HEK293T (cell line): Measurements from ENCODE around the gene SETD5.

Source experiments
- ARNT ChIP-seq: fragments of 450-650 bp; IDR thresholded peaks from 2 replicates; pipeline ENCODE4 v1.6.1; 2017; ENCODE audit warnings: mild to moderate bottlenecking
- CTBP1 ChIP-seq: fragments of 450-650 bp; IDR thresholded peaks from 2 replicates; pipeline ENCODE4 v1.6.1; 2016; ENCODE audit warnings: borderline replicate concordance
- ELF4 ChIP-seq: fragments of 450-650 bp; IDR thresholded peaks from 2 replicates; pipeline ENCODE4 v1.6.1; 2017; ENCODE audit warnings: antibody characterized with exemption
- FOXA1 ChIP-seq: fragments of 450-650 bp; IDR thresholded peaks from 2 replicates; pipeline ENCODE4 v1.6.1; 2016; ENCODE audit warnings: mild to moderate bottlenecking
- FOXK2 ChIP-seq: fragments of 450-650 bp; IDR thresholded peaks from 2 replicates; pipeline ENCODE4 v1.6.1; 2016; ENCODE audit warnings: mild to moderate bottlenecking
- FOXM1 ChIP-seq: fragments of 450-650 bp; IDR thresholded peaks from 2 replicates; pipeline ENCODE4 v1.6.1; 2017; ENCODE audit warnings: mild to moderate bottlenecking, borderline replicate concordance
- L3MBTL2 ChIP-seq: fragments of 450-650 bp; conservative IDR thresholded peaks from 2 replicates; pipeline ENCODE4 v1.6.1; 2016; ENCODE audit warnings: mild to moderate bottlenecking
- LEF1 ChIP-seq: fragments of 450-650 bp; IDR thresholded peaks from 2 replicates; pipeline ENCODE4 v1.6.1; 2017; ENCODE audit warnings: mild to moderate bottlenecking, borderline replicate concordance
- NFRKB ChIP-seq: fragments of 450-650 bp; IDR thresholded peaks from 2 replicates; pipeline ENCODE4 v1.6.1; 2016; ENCODE audit warnings: mild to moderate bottlenecking, moderate library complexity
- PKNOX1 ChIP-seq: fragments of 450-650 bp; IDR thresholded peaks from 2 replicates; pipeline ENCODE4 v1.6.1; 2016
- SP1 ChIP-seq: fragments of 450-650 bp; IDR thresholded peaks from 2 replicates; pipeline ENCODE4 v1.6.1; 2017
- SUZ12 ChIP-seq: fragments of 450-650 bp; IDR thresholded peaks from 2 replicates; pipeline ENCODE4 v1.6.1; 2016; ENCODE audit warnings: mild to moderate bottlenecking
- TARDBP ChIP-seq: fragments of 450-650 bp; IDR thresholded peaks from 2 replicates; pipeline ENCODE4 v1.6.1; 2016
- ZNF384 ChIP-seq: fragments of 450-650 bp; IDR thresholded peaks from 2 replicates; pipeline ENCODE4 v1.6.1; 2016

GRCh38 chr3:9455596-9456131 lies 58.2 kb downstream of the SETD5 start:
- no peak for TF ChIP-seq SP1
- no peak for TF ChIP-seq FOXM1
- no peak for TF ChIP-seq FOXA1
- TF ChIP-seq FOXK2 = no peak
- no peak for TF ChIP-seq ELF4
- no peak for TF ChIP-seq ARNT
- TF ChIP-seq NFRKB = no peak
- TF ChIP-seq LEF1 = no peak
- no peak for TF ChIP-seq L3MBTL2
- TF ChIP-seq SUZ12 = no peak
- no peak for TF ChIP-seq CTBP1
- TF ChIP-seq PKNOX1 = no peak
- no peak for TF ChIP-seq TARDBP
- TF ChIP-seq ZNF384 = no peak
